ENCODE data around the gene OPN4. TPM values are rescaled to one million over a fixed set of nuclear protein-coding genes. Genes with fewer than 3 reads are reported as not detected.

The OPN4 gene
- total RNA-seq, 2 donors from 2014 or later, result not detected

DNA sequence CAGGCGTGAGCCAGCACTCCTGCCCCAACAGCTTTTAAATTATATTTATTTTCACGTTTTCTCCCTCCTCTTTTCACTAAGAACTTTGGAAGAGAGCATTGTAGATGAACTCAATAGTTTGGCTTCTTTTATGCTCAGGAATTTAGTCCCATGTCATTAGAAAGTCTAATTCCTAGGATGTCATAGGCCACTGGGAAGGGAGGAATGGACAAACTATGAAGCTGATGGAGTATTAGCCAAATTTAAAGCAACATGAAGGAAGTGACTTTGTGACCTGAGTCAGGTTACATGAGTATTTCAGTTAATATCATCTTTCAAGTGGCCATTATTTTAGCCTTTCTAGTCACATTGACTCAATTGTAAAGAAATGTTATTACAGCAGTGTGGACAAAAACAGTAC is 18.0 kb upstream of the OPN4 start:
- Histone ChIP-seq H3K27me3 (ENCODE audit: control insufficient read depth, insufficient read depth, low read length, poor library complexity, severe bottlenecking) (peaks cover 33% of the 10 kb centered on the region), H3K27ac (ENCODE audit: low read depth, low read length) (no peak overlapping the region), H3K4me1 (ENCODE audit: control insufficient read depth, insufficient read depth, low read length) (no peaks in the 10 kb centered on the region), H3K4me3 (ENCODE audit: low read length) (no peak overlapping the region), H3K9me3 (ENCODE audit: control insufficient read depth, low read length) (peaks cover 2% of the 10 kb centered on the region), H3K36me3 (ENCODE audit: control insufficient read depth, insufficient read depth, low read length) (no peaks in the 10 kb centered on the region), H3K9ac (ENCODE audit: extremely low read depth, low read length, poor library complexity, severe bottlenecking) (no peak overlapping the region)
- Mint-ChIP-seq H3K36me3 (ENCODE audit: low read depth) (no peaks in the 10 kb centered on the region), H3K27ac (no peak overlapping the region), H3K9me3 (peaks cover 1% of the 10 kb centered on the region), H3K4me1 (no peaks in the 10 kb centered on the region), H3K4me3 (no peak overlapping the region), H3K27me3 (ENCODE audit: insufficient read depth) (peaks cover 37% of the 10 kb centered on the region)
- DNase-seq, result no peak
- TF ChIP-seq, protein P1, sequence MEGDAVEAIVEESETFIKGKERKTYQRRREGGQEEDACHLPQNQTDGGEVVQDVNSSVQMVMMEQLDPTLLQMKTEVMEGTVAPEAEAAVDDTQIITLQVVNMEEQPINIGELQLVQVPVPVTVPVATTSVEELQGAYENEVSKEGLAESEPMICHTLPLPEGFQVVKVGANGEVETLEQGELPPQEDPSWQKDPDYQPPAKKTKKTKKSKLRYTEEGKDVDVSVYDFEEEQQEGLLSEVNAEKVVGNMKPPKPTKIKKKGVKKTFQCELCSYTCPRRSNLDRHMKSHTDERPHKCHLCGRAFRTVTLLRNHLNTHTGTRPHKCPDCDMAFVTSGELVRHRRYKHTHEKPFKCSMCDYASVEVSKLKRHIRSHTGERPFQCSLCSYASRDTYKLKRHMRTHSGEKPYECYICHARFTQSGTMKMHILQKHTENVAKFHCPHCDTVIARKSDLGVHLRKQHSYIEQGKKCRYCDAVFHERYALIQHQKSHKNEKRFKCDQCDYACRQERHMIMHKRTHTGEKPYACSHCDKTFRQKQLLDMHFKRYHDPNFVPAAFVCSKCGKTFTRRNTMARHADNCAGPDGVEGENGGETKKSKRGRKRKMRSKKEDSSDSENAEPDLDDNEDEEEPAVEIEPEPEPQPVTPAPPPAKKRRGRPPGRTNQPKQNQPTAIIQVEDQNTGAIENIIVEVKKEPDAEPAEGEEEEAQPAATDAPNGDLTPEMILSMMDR (conservative IDR thresholded peaks at IDR 0.05), result no peak
- 87% methylated on average over 2 of the region's 2 CpGs; no CpG with 5 or more reads in 1 of the 2 experiments for WGBS, 2 experiments (ENCODE audit: insufficient coverage in 1 of 2, insufficient read length in 1 of 2)

DNA sequence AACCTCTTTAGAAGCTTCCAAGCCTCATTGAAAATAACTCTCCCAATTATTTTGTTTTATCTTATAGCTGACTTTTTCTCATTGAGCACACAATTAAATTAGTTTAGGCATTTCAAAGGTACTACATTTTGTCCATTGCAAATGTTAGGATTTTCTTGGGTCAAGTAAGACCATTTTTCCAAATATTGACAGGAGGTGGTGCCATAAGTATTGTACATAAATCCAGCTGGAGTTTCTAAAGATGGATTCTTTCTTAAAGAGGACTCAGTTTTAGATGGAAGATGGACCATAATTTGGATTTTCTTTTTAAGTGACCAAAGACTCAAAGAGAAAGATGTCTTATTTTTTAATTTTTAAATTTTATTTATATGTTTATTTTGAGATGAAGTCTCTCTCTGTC is 12.3 kb upstream of the OPN4 start:
- Histone ChIP-seq H3K27me3 (ENCODE audit: control insufficient read depth, insufficient read depth, low read length, poor library complexity, severe bottlenecking) (no peaks in the 10 kb centered on the region), H3K4me3 (ENCODE audit: low read length) (no peak overlapping the region), H3K4me1 (ENCODE audit: control insufficient read depth, insufficient read depth, low read length) (no peaks in the 10 kb centered on the region), H3K9ac (ENCODE audit: extremely low read depth, low read length, poor library complexity, severe bottlenecking) (no peak overlapping the region), H3K36me3 (ENCODE audit: control insufficient read depth, insufficient read depth, low read length) (no peaks in the 10 kb centered on the region), H3K27ac (ENCODE audit: low read depth, low read length) (no peak overlapping the region), H3K9me3 (ENCODE audit: control insufficient read depth, low read length) (peaks cover 4% of the 10 kb centered on the region)
- Mint-ChIP-seq H3K27ac (no peak overlapping the region), H3K27me3 (ENCODE audit: insufficient read depth) (no peaks in the 10 kb centered on the region), H3K9me3 (peaks cover 15% of the 10 kb centered on the region), H3K36me3 (ENCODE audit: low read depth) (no peaks in the 10 kb centered on the region), H3K4me3 (no peak overlapping the region), H3K4me1 (no peaks in the 10 kb centered on the region)
- TF ChIP-seq, protein P1 (conservative IDR thresholded peaks at IDR 0.05), result no peak
- no peak for DNase-seq

DNA sequence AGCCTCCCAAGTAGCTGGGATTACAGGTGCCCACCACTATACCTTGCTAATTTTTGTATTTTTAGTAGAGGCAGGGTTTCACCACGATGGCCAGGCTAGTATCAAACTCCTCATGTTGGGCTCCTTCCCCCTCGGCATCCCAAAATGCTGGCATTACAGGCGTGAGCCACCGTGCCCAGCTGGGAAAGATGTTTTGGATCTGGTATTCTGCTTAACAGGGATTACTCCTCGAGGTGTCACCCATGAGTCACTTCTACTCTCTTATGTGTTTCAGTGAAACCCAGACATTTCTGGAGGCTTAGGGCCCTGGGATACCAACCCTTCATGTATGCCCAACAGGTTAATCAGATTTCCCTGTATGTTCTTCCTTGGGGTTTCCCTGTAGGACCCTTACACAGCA is 11.8 kb upstream of the OPN4 start:
- Histone ChIP-seq H3K4me3 (ENCODE audit: low read length) (no peak overlapping the region), H3K9ac (ENCODE audit: extremely low read depth, low read length, poor library complexity, severe bottlenecking) (no peak overlapping the region), H3K27me3 (ENCODE audit: control insufficient read depth, insufficient read depth, low read length, poor library complexity, severe bottlenecking) (no peaks in the 10 kb centered on the region), H3K27ac (ENCODE audit: low read depth, low read length) (no peak overlapping the region), H3K4me1 (ENCODE audit: control insufficient read depth, insufficient read depth, low read length) (no peaks in the 10 kb centered on the region), H3K9me3 (ENCODE audit: control insufficient read depth, low read length) (peaks cover 4% of the 10 kb centered on the region), H3K36me3 (ENCODE audit: control insufficient read depth, insufficient read depth, low read length) (no peaks in the 10 kb centered on the region)
- Mint-ChIP-seq H3K9me3 (peaks cover 15% of the 10 kb centered on the region), H3K4me3 (no peak overlapping the region), H3K36me3 (ENCODE audit: low read depth) (no peaks in the 10 kb centered on the region), H3K27me3 (ENCODE audit: insufficient read depth) (no peaks in the 10 kb centered on the region), H3K4me1 (no peaks in the 10 kb centered on the region), H3K27ac (no peak overlapping the region)
- TF ChIP-seq, protein P1 (conservative IDR thresholded peaks at IDR 0.05), result no peak
- no peak for DNase-seq
- WGBS, 2 experiments (ENCODE audit: insufficient coverage in 1 of 2, insufficient read length in 1 of 2), result 66 to 89% methylated on average over 5 of the region's 5 CpGs
